Esophagus squamous epithelium (tissue), 4 donors: ENCODE measurements around the gene ZFC3H1.

Source experiments
- POLR2A ChIP-seq, 4 donors: fragments of 450-650 bp; IDR thresholded peaks; one replicate each; pipeline ENCODE4 v1.6.1; 2017; ENCODE audit warnings: antibody characterized with exemption in 4 of 4, mild to moderate bottlenecking in 4 of 4, moderate library complexity in 3 of 4
- TF ChIP-seq, protein P1 (sequence below), 6 experiments: fragments of 450-650 bp in 4 of 6; fragments of 200-600 bp in 2 of 6; sonication (generic) in 2 of 6; IDR thresholded peaks; one replicate each; pipeline ENCODE4 v1.5.1; 2016 to 2019; ENCODE audit warnings: antibody characterized with exemption in 6 of 6, mild to moderate bottlenecking in 4 of 6, moderate library complexity in 4 of 6

DNA sequence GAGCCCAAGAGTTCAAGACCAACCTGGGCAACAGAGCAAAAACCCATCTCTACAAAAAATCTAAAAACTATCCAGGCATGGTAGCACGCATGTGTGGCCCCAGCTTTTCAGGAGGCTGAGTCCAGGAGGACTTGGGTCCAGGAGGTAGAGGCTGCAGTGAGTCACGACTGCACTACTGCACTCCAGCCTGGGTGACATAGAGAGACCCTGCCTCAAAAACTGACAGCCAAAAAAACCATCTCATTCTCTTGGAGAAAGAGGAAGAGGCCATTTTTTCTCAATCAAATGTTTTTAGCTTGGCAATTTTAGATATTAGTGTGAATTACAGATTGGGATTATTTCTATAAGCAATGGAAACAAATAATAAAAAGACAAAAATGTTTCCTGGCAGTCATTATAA lies 38.2 kb downstream of the ZFC3H1 start:
- TF ChIP-seq POLR2A (IDR thresholded peaks at IDR 0.05), result no peak
- TF ChIP-seq, protein P1, sequence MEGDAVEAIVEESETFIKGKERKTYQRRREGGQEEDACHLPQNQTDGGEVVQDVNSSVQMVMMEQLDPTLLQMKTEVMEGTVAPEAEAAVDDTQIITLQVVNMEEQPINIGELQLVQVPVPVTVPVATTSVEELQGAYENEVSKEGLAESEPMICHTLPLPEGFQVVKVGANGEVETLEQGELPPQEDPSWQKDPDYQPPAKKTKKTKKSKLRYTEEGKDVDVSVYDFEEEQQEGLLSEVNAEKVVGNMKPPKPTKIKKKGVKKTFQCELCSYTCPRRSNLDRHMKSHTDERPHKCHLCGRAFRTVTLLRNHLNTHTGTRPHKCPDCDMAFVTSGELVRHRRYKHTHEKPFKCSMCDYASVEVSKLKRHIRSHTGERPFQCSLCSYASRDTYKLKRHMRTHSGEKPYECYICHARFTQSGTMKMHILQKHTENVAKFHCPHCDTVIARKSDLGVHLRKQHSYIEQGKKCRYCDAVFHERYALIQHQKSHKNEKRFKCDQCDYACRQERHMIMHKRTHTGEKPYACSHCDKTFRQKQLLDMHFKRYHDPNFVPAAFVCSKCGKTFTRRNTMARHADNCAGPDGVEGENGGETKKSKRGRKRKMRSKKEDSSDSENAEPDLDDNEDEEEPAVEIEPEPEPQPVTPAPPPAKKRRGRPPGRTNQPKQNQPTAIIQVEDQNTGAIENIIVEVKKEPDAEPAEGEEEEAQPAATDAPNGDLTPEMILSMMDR (IDR thresholded peaks at IDR 0.05), result no peak
